H9 (cell line): Measurements from ENCODE around the gene DNAJC6. TPM values are rescaled to one million over a fixed set of nuclear protein-coding genes. Genes with fewer than 3 reads are reported as not detected.

Experiments used
- DNase-seq: peaks from one replicate; pipeline ENCODE4 v3.0.0-alpha.2; 2017
- H2AFZ ChIP-seq: one replicate; pipeline ENCODE4 v1.6.1; 2013; ENCODE audit warnings: mild to moderate bottlenecking, low read length, control low read depth, moderate library complexity
- H2AK5ac ChIP-seq: 2 replicates; pipeline ENCODE4 v1.6.1; 2013; ENCODE audit warnings: low read length, control low read depth, mixed read lengths; ENCODE audit not compliant: insufficient read length
- H2BK120ac ChIP-seq: one replicate; pipeline ENCODE4 v1.6.1; 2013; ENCODE audit warnings: low read depth, mild to moderate bottlenecking, low read length, control low read depth, inconsistent platforms; ENCODE audit not compliant: poor library complexity, severe bottlenecking
- H2BK12ac ChIP-seq: 2 replicates; pipeline ENCODE4 v1.6.1; 2013; ENCODE audit warnings: low read length, control low read depth, mixed read lengths, low read depth; ENCODE audit not compliant: insufficient read length
- H2BK15ac ChIP-seq: 2 replicates; pipeline ENCODE4 v1.6.1; 2013; ENCODE audit warnings: low read depth, low read length, control low read depth
- H2BK20ac ChIP-seq: one replicate; pipeline ENCODE4 v1.6.1; 2013; ENCODE audit warnings: low read depth, mild to moderate bottlenecking, low read length, control low read depth, inconsistent platforms; ENCODE audit not compliant: poor library complexity, severe bottlenecking
- H2BK5ac ChIP-seq: 2 replicates; pipeline ENCODE4 v1.6.1; 2013; ENCODE audit warnings: low read length, control low read depth, mixed read lengths; ENCODE audit not compliant: insufficient read length
- H3K14ac ChIP-seq: 2 replicates; pipeline ENCODE4 v1.6.1; 2013; ENCODE audit warnings: low read length, control low read depth; ENCODE audit not compliant: insufficient read depth
- H3K18ac ChIP-seq: 2 replicates; pipeline ENCODE4 v1.6.1; 2013; ENCODE audit warnings: low read depth, mild to moderate bottlenecking, mixed read lengths, low read length, control low read depth; ENCODE audit not compliant: insufficient read length
- H3K23ac ChIP-seq: 2 replicates; pipeline ENCODE4 v1.6.1; 2013; ENCODE audit warnings: low read length, control low read depth, mixed read lengths, low read depth; ENCODE audit not compliant: insufficient read length
- H3K23me2 ChIP-seq: 2 replicates; pipeline ENCODE4 v1.6.1; 2013; ENCODE audit warnings: low read depth, mild to moderate bottlenecking, mixed read lengths, low read length, control low read depth; ENCODE audit not compliant: insufficient read length, poor library complexity, severe bottlenecking
- H3K27ac ChIP-seq: 2 replicates; pipeline ENCODE4 v1.5.1; 2013; ENCODE audit warnings: low read length, control low read depth, mixed read lengths, low read depth; ENCODE audit not compliant: insufficient read length
- H3K27me3 ChIP-seq: 2 replicates; pipeline ENCODE4 v1.6.1; 2013; ENCODE audit warnings: low read length, control low read depth, inconsistent platforms; ENCODE audit not compliant: insufficient read depth
- H3K4ac ChIP-seq: 2 replicates; pipeline ENCODE4 v1.6.1; 2013; ENCODE audit warnings: low read depth, mild to moderate bottlenecking, control low read depth, inconsistent platforms, low read length, moderate library complexity
- H3K4me1 ChIP-seq: 2 replicates; pipeline ENCODE4 v1.6.1; 2013; ENCODE audit warnings: low read length, control low read depth, inconsistent platforms; ENCODE audit not compliant: insufficient read depth
- H3K4me2 ChIP-seq: 2 replicates; pipeline ENCODE4 v1.6.1; 2013; ENCODE audit warnings: low read length, control low read depth, mixed read lengths; ENCODE audit not compliant: insufficient read length, insufficient read depth
- H3K56ac ChIP-seq: 2 replicates; pipeline ENCODE4 v1.6.1; 2013; ENCODE audit warnings: low read depth, mild to moderate bottlenecking, mixed read lengths, low read length, control low read depth; ENCODE audit not compliant: insufficient read length
- H3K79me1 ChIP-seq: 2 replicates; pipeline ENCODE4 v1.6.1; 2013; ENCODE audit warnings: low read depth, mild to moderate bottlenecking, moderate library complexity, low read length, control low read depth, inconsistent platforms; ENCODE audit not compliant: insufficient read depth, poor library complexity, severe bottlenecking
- H3K79me2 ChIP-seq: 2 replicates; pipeline ENCODE4 v1.6.1; 2013; ENCODE audit warnings: low read length, control low read depth, inconsistent platforms; ENCODE audit not compliant: insufficient read depth
- H3K9ac ChIP-seq: 2 replicates; pipeline ENCODE4 v1.6.1; 2013; ENCODE audit warnings: low read length, control low read depth, mixed read lengths; ENCODE audit not compliant: insufficient read length; ENCODE audit errors: extremely low read depth
- H3K9me3 ChIP-seq: one replicate; pipeline ENCODE4 v1.6.1; 2013; ENCODE audit warnings: low read depth, low read length, inconsistent platforms; ENCODE audit not compliant: control insufficient read depth
- H3T11ph ChIP-seq: one replicate; pipeline ENCODE4 v1.6.1; 2013; ENCODE audit warnings: mild to moderate bottlenecking, low read length, control low read depth, inconsistent platforms
- H4K20me1 ChIP-seq: one replicate; pipeline ENCODE4 v1.6.1; 2013; ENCODE audit not compliant: control insufficient read depth, insufficient read length, insufficient read depth
- H4K5ac ChIP-seq: 2 replicates; pipeline ENCODE4 v1.6.1; 2013; ENCODE audit warnings: low read depth, mild to moderate bottlenecking, mixed read lengths, low read length, control low read depth; ENCODE audit not compliant: insufficient read length
- H4K8ac ChIP-seq: replicated peaks from 2 replicates; pipeline ENCODE4 v1.6.1; 2013; ENCODE audit warnings: low read length, control low read depth, mixed read lengths, low read depth; ENCODE audit not compliant: insufficient read length
- H4K91ac ChIP-seq: 2 replicates; pipeline ENCODE4 v1.6.1; 2013; ENCODE audit warnings: low read depth, mild to moderate bottlenecking, moderate library complexity, mixed read lengths, low read length, control low read depth; ENCODE audit not compliant: insufficient read length
- H3K27ac Mint-ChIP-seq, 3 experiments: 2 replicates in 2 of 3; 3 replicates in 1 of 3; pipeline ENCODE4 v1.8.0; 2020 to 2021; ENCODE audit warnings: mixed read lengths in 3 of 3, mild to moderate bottlenecking in 1 of 3, moderate library complexity in 1 of 3
- H3K27me3 Mint-ChIP-seq: 2 replicates; pipeline ENCODE4 v1.8.0; 2021; ENCODE audit warnings: low read depth, mild to moderate bottlenecking, moderate library complexity, mixed read lengths
- H3K36me3 Mint-ChIP-seq, 3 experiments: 2 replicates in 2 of 3; 3 replicates in 1 of 3; pipeline ENCODE4 v1.8.0; 2020 to 2021; ENCODE audit warnings: low read depth in 3 of 3, mixed read lengths in 3 of 3; ENCODE audit not compliant: insufficient read depth in 1 of 3
- H3K4me1 Mint-ChIP-seq, 2 experiments: 2 replicates each; pipeline ENCODE4 v1.8.0; 2020; ENCODE audit warnings: mixed read lengths in 2 of 2
- H3K4me3 Mint-ChIP-seq, 2 experiments: 2 replicates in 1 of 2; 3 replicates in 1 of 2; pipeline ENCODE4 v1.8.0; 2020 to 2021; ENCODE audit warnings: mild to moderate bottlenecking in 2 of 2, mixed read lengths in 2 of 2, moderate library complexity in 1 of 2
- H3K9me3 Mint-ChIP-seq, 2 experiments: 2 replicates in 1 of 2; 3 replicates in 1 of 2; pipeline ENCODE4 v1.8.0; 2020; ENCODE audit warnings: mild to moderate bottlenecking in 2 of 2, mixed read lengths in 2 of 2, moderate library complexity in 1 of 2
- CTCF ChIP-seq: fragments of 200-600 bp; sonication (generic); conservative IDR thresholded peaks from 3 replicates; pipeline ENCODE4 v1.8.0; 2021; ENCODE audit warnings: antibody characterized with exemption, mild to moderate bottlenecking
- WGBS: extraction: QIAGEN DNeasy Blood & Tissue Kit; methylation state at CpG from one replicate; pipeline ENCODE4 v1.1.7; 2013; ENCODE audit warnings: missing lambda C conversion rate, low lambda C conversion rate, mixed read lengths; ENCODE audit not compliant: insufficient read length; ENCODE audit errors: extremely low coverage; 5-methylcytosine and 5-hydroxymethylcytosine counted together
- total RNA-seq: library from RNA; stranded (reverse); gene quantifications from 2 replicates; pipeline ENCODE4 v1.2.1, GENCODE V29; 2021

DNAJC6 gene
- total RNA-seq, 1 experiment from 2014 or later = 2.2 TPM

- Mint-ChIP-seq H3K27me3 (no peaks in the 10 kb centered on the region), H3K4me3 (no peak overlapping the region), H3K4me1 (peaks cover 3 to 6% of the 10 kb centered on the region in 2 experiments; a peak in 1 of 4 replicates), H3K9me3 (no peaks in the 10 kb centered on the region), H3K27ac (peak overlapping the region in 1 of 3 experiments; percentile 39; a peak in 1 of 7 replicates), H3K36me3 (no peaks in the 10 kb centered on the region; a peak in 2 of 7 replicates)
- Histone ChIP-seq H2BK12ac (no peak overlapping the region), H4K20me1 (no peaks in the 10 kb centered on the region), H2AFZ (no peak overlapping the region), H4K5ac (no peak overlapping the region), H4K91ac (no peak overlapping the region), H2BK120ac (no peak overlapping the region), H2BK5ac (no peak overlapping the region), H3K4me2 (no peak overlapping the region), H2BK15ac (no peak overlapping the region), H3T11ph (no peak overlapping the region), H3K18ac (no peak overlapping the region), H3K23ac (no peak overlapping the region), H3K9ac (no peak overlapping the region), H2BK20ac (no peak overlapping the region), H2AK5ac (no peak overlapping the region), H3K9me3 (no peaks in the 10 kb centered on the region), H3K4ac (no peak overlapping the region), H3K4me1 (no peaks in the 10 kb centered on the region), H3K23me2 (no peaks in the 10 kb centered on the region), H3K79me1 (no peaks in the 10 kb centered on the region), H3K27me3 (no peaks in the 10 kb centered on the region), H3K56ac (no peak overlapping the region), H4K8ac (no peak overlapping the region), H3K27ac (no peak overlapping the region), H3K14ac (no peak overlapping the region), H3K79me2 (no peaks in the 10 kb centered on the region)
- DNase-seq = no peak
- WGBS = no CpG with 5 or more reads among the region's 2 CpGs
- TF ChIP-seq CTCF = no peak
These were observed 16.3 kb upstream of the DNAJC6 start for GRCh38 chr1:65292861-65293593.
